ENCODE results near the gene SEL1L3. TPM values are rescaled to one million over a fixed set of nuclear protein-coding genes. Genes with fewer than 3 reads are reported as not detected.

Gene SEL1L3
- total RNA-seq, 1 experiment from 2014 or later: 48.3 TPM

- Mint-ChIP-seq H3K9me3 (no peaks in the 10 kb centered on the region), H3K4me3 (no peak overlapping the region), H3K4me1 (peaks cover 0 to 7% of the 10 kb centered on the region in 2 experiments; a peak in 1 of 4 replicates), H3K27me3 (ENCODE audit: low read depth) (no peaks in the 10 kb centered on the region), H3K27ac (no peak overlapping the region), H3K36me3 (ENCODE audit: insufficient read depth in 1 of 3, low read depth in 3 of 3) (peaks cover 31 to 63% (median 39%) of the 10 kb centered on the region in 3 experiments)
- Histone ChIP-seq H2BK20ac (ENCODE audit: low read depth, low read length, poor library complexity, severe bottlenecking) (no peak overlapping the region), H3K4ac (ENCODE audit: low read depth, low read length) (no peak overlapping the region), H4K8ac (replicated peaks; ENCODE audit: insufficient read length, low read depth, low read length) (no peak overlapping the region), H4K91ac (ENCODE audit: insufficient read length, low read depth, low read length) (no peak overlapping the region), H3K9me3 (ENCODE audit: control insufficient read depth, low read depth, low read length) (no peaks in the 10 kb centered on the region), H3T11ph (ENCODE audit: low read length) (no peak overlapping the region), H3K79me2 (ENCODE audit: insufficient read depth, low read length) (no peaks in the 10 kb centered on the region), H3K4me1 (ENCODE audit: insufficient read depth, low read length) (no peaks in the 10 kb centered on the region), H3K23me2 (ENCODE audit: insufficient read length, low read depth, low read length, poor library complexity, severe bottlenecking) (no peaks in the 10 kb centered on the region), H2BK120ac (ENCODE audit: low read depth, low read length, poor library complexity, severe bottlenecking) (no peak overlapping the region), H2BK12ac (ENCODE audit: insufficient read length, low read depth, low read length) (no peak overlapping the region), H3K9ac (ENCODE audit: extremely low read depth, insufficient read length, low read length) (no peak overlapping the region), H3K18ac (ENCODE audit: insufficient read length, low read depth, low read length) (no peak overlapping the region), H3K79me1 (ENCODE audit: insufficient read depth, low read depth, low read length, poor library complexity, severe bottlenecking) (no peaks in the 10 kb centered on the region), H3K27me3 (ENCODE audit: insufficient read depth, low read length) (no peaks in the 10 kb centered on the region), H3K14ac (ENCODE audit: insufficient read depth, low read length) (no peak overlapping the region), H4K5ac (ENCODE audit: insufficient read length, low read depth, low read length) (no peak overlapping the region), H3K56ac (ENCODE audit: insufficient read length, low read depth, low read length) (no peak overlapping the region), H2AFZ (ENCODE audit: low read length) (no peak overlapping the region), H3K4me2 (ENCODE audit: insufficient read depth, insufficient read length, low read length) (no peak overlapping the region), H2BK15ac (ENCODE audit: low read depth, low read length) (no peak overlapping the region), H3K23ac (ENCODE audit: insufficient read length, low read depth, low read length) (no peak overlapping the region), H3K27ac (ENCODE audit: insufficient read length, low read depth, low read length) (no peak overlapping the region), H4K20me1 (ENCODE audit: control insufficient read depth, insufficient read depth, insufficient read length) (no peaks in the 10 kb centered on the region), H2AK5ac (ENCODE audit: insufficient read length, low read length) (no peak overlapping the region), H2BK5ac (ENCODE audit: insufficient read length, low read length) (no peak overlapping the region)
- no peak for DNase-seq
- WGBS (ENCODE audit: extremely low coverage, insufficient read length, low lambda C conversion rate): no CpG with 5 or more reads among the region's 9 CpGs
- no peak for TF ChIP-seq CTCF (conservative IDR thresholded peaks at IDR 0.05)
These were observed 78.8 kb downstream of the SEL1L3 start for GRCh38 chr4:25783943-25784342.

Data from H9 (cell line).